Effector memory CD8-positive, alpha-beta T cell (primary cell): ENCODE results near the gene XYLB.
"Not testable (repeated sequence)": the region's sequence is repeated elsewhere in the genome, so short reads cannot be mapped to it uniquely, and the experiment has no call there.

Source experiments
- ATAC-seq: fragments of 150-1000 bp; cut with Tn5 transposase; replicated peaks from 2 replicates; pipeline ENCODE4 v1.10.0; 2021; ENCODE audit warnings: mild to moderate bottlenecking, moderate library complexity
- DNase-seq, 3 experiments: peaks; one replicate each; pipeline ENCODE4 v3.0.0; 2021
- H3K27ac Mint-ChIP-seq, 2 donors: one replicate each; pipeline ENCODE4 v1.8.0; 2022; ENCODE audit warnings: mild to moderate bottlenecking in 2 of 2, mixed read lengths in 2 of 2, moderate library complexity in 2 of 2
- H3K27me3 Mint-ChIP-seq, 2 donors: one replicate each; pipeline ENCODE4 v1.8.0; 2022; ENCODE audit warnings: mixed read lengths in 2 of 2
- H3K36me3 Mint-ChIP-seq: one replicate; pipeline ENCODE4 v1.8.0; 2022; ENCODE audit warnings: mild to moderate bottlenecking, moderate library complexity, mixed read lengths; ENCODE audit not compliant: insufficient read depth
- H3K4me1 Mint-ChIP-seq, 2 donors: one replicate each; pipeline ENCODE4 v1.8.0; 2022; ENCODE audit warnings: low read depth in 2 of 2, mixed read lengths in 2 of 2
- H3K4me3 Mint-ChIP-seq, 2 donors: one replicate each; pipeline ENCODE4 v1.8.0; 2022; ENCODE audit warnings: mild to moderate bottlenecking in 2 of 2, mixed read lengths in 2 of 2, moderate library complexity in 2 of 2
- H3K9me3 Mint-ChIP-seq, 2 donors: one replicate each; pipeline ENCODE4 v1.8.0; 2022; ENCODE audit warnings: mixed read lengths in 2 of 2

Gene XYLB

GRCh38 chr3:38404286-38404685, 57.7 kb downstream of the XYLB start:
- no peak overlapping the region for H3K27ac Mint-ChIP-seq
- H3K4me1 Mint-ChIP-seq: no peaks in the 10 kb centered on the region
- H3K4me3 Mint-ChIP-seq: no peak overlapping the region
- no peak for ATAC-seq
- no peaks in the 10 kb centered on the region for H3K9me3 Mint-ChIP-seq
- H3K36me3 Mint-ChIP-seq: no peaks in the 10 kb centered on the region
- H3K27me3 Mint-ChIP-seq: no peaks in the 10 kb centered on the region
- DNase-seq: no peak

- ATAC-seq: no peak
- Mint-ChIP-seq H3K36me3 (no peaks in the 10 kb centered on the region), H3K9me3 (no peaks in the 10 kb centered on the region), H3K27me3 (peaks cover 0 to 5% of the 10 kb centered on the region in 2 donors), H3K4me1 (no peaks in the 10 kb centered on the region), H3K4me3 (no peak overlapping the region), H3K27ac (no peak overlapping the region)
- no peak for DNase-seq
Observed at GRCh38 chr3:38411591-38411990, 65.0 kb downstream of the XYLB start.

GRCh38 chr3:38420758-38421157, 74.2 kb downstream of the XYLB start:
- Mint-ChIP-seq H3K4me3 (peak overlapping the region in 1 of 2 donors; percentile 30), H3K27ac (peak overlapping the region in 1 of 2 donors; percentile 57), H3K4me1 (peaks cover 3 to 14% of the 10 kb centered on the region in 2 donors)
- H3K27me3 Mint-ChIP-seq, H3K36me3 Mint-ChIP-seq, H3K9me3 Mint-ChIP-seq, DNase-seq: not testable (repeated sequence)
- ATAC-seq: peak; percentile 55

GRCh38 chr3:38421679-38422336, 75.2 kb downstream of the XYLB start:
- no peak for ATAC-seq
- Mint-ChIP-seq H3K4me1 (peaks cover 3 to 14% of the 10 kb centered on the region in 2 donors), H3K36me3 (no peaks in the 10 kb centered on the region), H3K27ac (peak overlapping the region in 1 of 2 donors; percentile 57), H3K27me3 (no peaks in the 10 kb centered on the region), H3K4me3 (peak overlapping the region in 1 of 2 donors; percentile 30), H3K9me3 (no peaks in the 10 kb centered on the region)
- DNase-seq: no peak

- H3K4me3 Mint-ChIP-seq: peak overlapping the region; percentile 39 to 58
- H3K9me3 Mint-ChIP-seq, H3K27me3 Mint-ChIP-seq, H3K36me3 Mint-ChIP-seq: not testable (repeated sequence)
- ATAC-seq (peak; percentile 92), DNase-seq (peak in 2 of 3 experiments; percentile 7 to 16)
- H3K4me1 Mint-ChIP-seq: peaks cover 8 to 12% of the 10 kb centered on the region in 2 donors
- peak overlapping the region in 1 of 2 donors; percentile 59 for H3K27ac Mint-ChIP-seq
Observed at GRCh38 chr3:38426798-38427426, 80.3 kb downstream of the XYLB start.

- not testable (repeated sequence) for H3K27ac Mint-ChIP-seq, H3K4me1 Mint-ChIP-seq, DNase-seq, H3K4me3 Mint-ChIP-seq, H3K27me3 Mint-ChIP-seq, H3K36me3 Mint-ChIP-seq, H3K9me3 Mint-ChIP-seq, ATAC-seq
Observed at GRCh38 chr3:38432871-38433658, 86.5 kb downstream of the XYLB start.

GRCh38 chr3:38433661-38434060, 87.1 kb downstream of the XYLB start:
- H3K27me3 Mint-ChIP-seq, H3K36me3 Mint-ChIP-seq, H3K4me1 Mint-ChIP-seq, H3K9me3 Mint-ChIP-seq, DNase-seq, H3K27ac Mint-ChIP-seq, ATAC-seq, H3K4me3 Mint-ChIP-seq: not testable (repeated sequence)

GRCh38 chr3:38438436-38439069, 92.0 kb downstream of the XYLB start:
- H3K27ac Mint-ChIP-seq, H3K9me3 Mint-ChIP-seq: not testable (repeated sequence)
- peak; percentile 54 for ATAC-seq

GRCh38 chr3:38443205-38443604, 96.6 kb downstream of the XYLB start:
- not testable (repeated sequence) for H3K4me3 Mint-ChIP-seq, ATAC-seq, H3K4me1 Mint-ChIP-seq, H3K27ac Mint-ChIP-seq, H3K9me3 Mint-ChIP-seq, H3K36me3 Mint-ChIP-seq, DNase-seq
- peaks cover 2 to 10% of the 10 kb centered on the region in 2 donors for H3K27me3 Mint-ChIP-seq

More at GRCh38 chr3:38438436-38439069, 92.0 kb downstream of the XYLB start:
- H3K4me3 Mint-ChIP-seq, H3K36me3 Mint-ChIP-seq, H3K27me3 Mint-ChIP-seq, H3K4me1 Mint-ChIP-seq: not testable (repeated sequence)
- peak in 2 of 3 experiments; percentile 18 to 31 for DNase-seq

GRCh38 chr3:38446085-38446686, 99.6 kb downstream of the XYLB start:
- H3K4me3 Mint-ChIP-seq: no peak overlapping the region
- peaks cover 0 to 2% of the 10 kb centered on the region in 2 donors for H3K4me1 Mint-ChIP-seq
- peaks cover 6 to 10% of the 10 kb centered on the region in 2 donors for H3K27me3 Mint-ChIP-seq
- no peaks in the 10 kb centered on the region for H3K36me3 Mint-ChIP-seq
- DNase-seq: no peak
- ATAC-seq: no peak
- no peaks in the 10 kb centered on the region for H3K9me3 Mint-ChIP-seq
- H3K27ac Mint-ChIP-seq: no peak overlapping the region

- Mint-ChIP-seq H3K4me3 (no peak overlapping the region), H3K36me3 (no peaks in the 10 kb centered on the region), H3K27me3 (peaks cover 10% of the 10 kb centered on the region in 2 donors), H3K9me3 (no peaks in the 10 kb centered on the region), H3K27ac (no peak overlapping the region), H3K4me1 (peaks cover 0 to 2% of the 10 kb centered on the region in 2 donors)
- ATAC-seq (no peak), DNase-seq (no peak)
Observed at GRCh38 chr3:38446812-38447211, 100.2 kb downstream of the XYLB start.

- DNase-seq (no peak), ATAC-seq (no peak)
- H3K4me3 Mint-ChIP-seq: no peak overlapping the region
- peaks cover 10 to 16% of the 10 kb centered on the region in 2 donors for H3K27me3 Mint-ChIP-seq
- no peak overlapping the region for H3K27ac Mint-ChIP-seq
- peaks cover 7% of the 10 kb centered on the region for H3K36me3 Mint-ChIP-seq
- H3K4me1 Mint-ChIP-seq: peaks cover 11 to 14% of the 10 kb centered on the region in 2 donors
- H3K9me3 Mint-ChIP-seq: no peaks in the 10 kb centered on the region
Observed at GRCh38 chr3:38450853-38451252, 104.3 kb downstream of the XYLB start.
